ENCODE measurements around the gene CPT2.

Gene CPT2

GRCh38 chr1:53262000-53262399 is 65.4 kb downstream of the CPT2 start:
- no peak for TF ChIP-seq CTCF (IDR thresholded peaks at IDR 0.05; ENCODE audit: low read depth, low read length)
- TF ChIP-seq MAX (IDR thresholded peaks at IDR 0.05; ENCODE audit: low read depth, low read length) = no peak
- TF ChIP-seq POLR2A (IDR thresholded peaks at IDR 0.05; ENCODE audit: extremely low read depth, insufficient read length) = no peak
- no peak for TF ChIP-seq MYC (IDR thresholded peaks at IDR 0.05; ENCODE audit: low read depth, low read length)
- DNase-seq (ENCODE audit: low read depth) = no peak
- H3K4me3 ChIP-seq (ENCODE audit: low read depth, low read length) = no peak overlapping the region

All from NB4 (cell line).